Stimulated activated CD4-positive, alpha-beta T cell treated with anti-CD3 and anti-CD28 coated beads, Interleukin-12 subunit alpha, Interleukin-12 subunit beta, amount 100 ng/mL, for 4 hours (primary cell): ENCODE measurements around the gene STPG3.
"Not testable (repeated sequence)": the region's sequence is repeated elsewhere in the genome, so short reads cannot be mapped to it uniquely, and the experiment has no call there.

ENCODE experiments used
- DNase-seq: peaks from one replicate; pipeline ENCODE4 v3.0.0-alpha.2; 2020

Gene STPG3

GRCh38 chr9:137234055-137234697, 16.9 kb upstream of the STPG3 start:
- DNase-seq, result no peak

- DNase-seq, result no peak
These were observed 16.2 kb upstream of the STPG3 start for GRCh38 chr9:137234758-137235423.

- no peak for DNase-seq
These were observed 15.5 kb upstream of the STPG3 start for GRCh38 chr9:137235424-137236237.

- DNase-seq, result peak; percentile 94
These were observed 14.7 kb upstream of the STPG3 start for GRCh38 chr9:137236238-137236935.

- no peak for DNase-seq
These were observed 14.1 kb upstream of the STPG3 start for GRCh38 chr9:137236936-137237421.

- DNase-seq, result no peak
These were observed 13.0 kb upstream of the STPG3 start for GRCh38 chr9:137237759-137238726.

GRCh38 chr9:137239541-137240200, 11.4 kb upstream of the STPG3 start:
- DNase-seq, result not testable (repeated sequence)

- peak; percentile 68 for DNase-seq
These were observed 10.7 kb upstream of the STPG3 start for GRCh38 chr9:137240318-137240840.

- peak; percentile 92 for DNase-seq
These were observed 10.1 kb upstream of the STPG3 start, which contains the start of gene TUBB4B for GRCh38 chr9:137240841-137241489. TUBB4B (plus strand) TSS chr9:137241287; CDS start chr9:137241361, 74 bp downstream.

- peak; percentile 70 for DNase-seq
These were observed 9.4 kb upstream of the STPG3 start for GRCh38 chr9:137241490-137242268.

- no peak for DNase-seq
These were observed 8.6 kb upstream of the STPG3 start for GRCh38 chr9:137242269-137243203.

- not testable (repeated sequence) for DNase-seq
These were observed 7.8 kb upstream of the STPG3 start for GRCh38 chr9:137243266-137243625.

- no peak for DNase-seq
These were observed 7.2 kb upstream of the STPG3 start for GRCh38 chr9:137243626-137244485.

GRCh38 chr9:137244486-137245449, 6.3 kb upstream of the STPG3 start:
- no peak for DNase-seq

- DNase-seq, result no peak
These were observed 5.3 kb upstream of the STPG3 start for GRCh38 chr9:137245450-137246421.
